ENCODE data around the gene MSL1. TPM values are rescaled to one million over a fixed set of nuclear protein-coding genes. Genes with fewer than 3 reads are reported as not detected.

MSL1 gene
- total and polyA plus RNA-seq, 2 of the 4 experiments (the other 2 are of a cell fraction), result 28.3 to 48.4 TPM

DNA sequence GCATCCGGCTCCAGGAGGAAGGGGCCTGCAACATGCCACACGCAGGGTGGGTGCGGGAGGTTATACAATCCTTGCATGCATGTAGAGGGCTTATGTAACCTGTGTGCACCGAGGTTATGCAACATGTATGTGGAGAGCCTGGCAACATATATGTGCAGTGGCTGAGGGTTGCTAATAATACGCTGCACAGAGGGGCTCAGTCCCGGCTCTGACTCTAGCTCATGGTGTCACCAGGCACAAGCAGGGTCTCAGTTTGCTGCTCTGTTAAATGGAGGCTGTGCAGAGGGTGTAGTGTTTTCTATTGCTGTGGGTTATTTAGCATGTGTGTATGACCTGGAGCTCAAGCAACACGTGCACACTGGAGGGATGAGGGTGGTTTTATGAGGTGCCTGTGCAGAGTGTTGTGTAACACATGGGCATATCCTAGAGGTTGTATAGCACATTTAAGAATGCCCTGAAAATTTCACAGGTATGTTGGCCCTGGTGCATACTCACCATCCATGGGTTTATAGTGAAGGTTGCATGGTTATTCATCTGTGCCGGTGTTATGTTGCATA is 45.8 kb upstream of the MSL1 start (continued):
- TF ChIP-seq MAZ (IDR thresholded peaks at IDR 0.05; ENCODE audit: borderline replicate concordance, low read depth, low read length) (no peak), MXI1 (IDR thresholded peaks at IDR 0.05; ENCODE audit: borderline replicate concordance, low read depth, low read length) (no peak), RAD21 (IDR thresholded peaks at IDR 0.05; ENCODE audit: low read length) (no peak)
- TF ChIP-seq, protein P1, sequence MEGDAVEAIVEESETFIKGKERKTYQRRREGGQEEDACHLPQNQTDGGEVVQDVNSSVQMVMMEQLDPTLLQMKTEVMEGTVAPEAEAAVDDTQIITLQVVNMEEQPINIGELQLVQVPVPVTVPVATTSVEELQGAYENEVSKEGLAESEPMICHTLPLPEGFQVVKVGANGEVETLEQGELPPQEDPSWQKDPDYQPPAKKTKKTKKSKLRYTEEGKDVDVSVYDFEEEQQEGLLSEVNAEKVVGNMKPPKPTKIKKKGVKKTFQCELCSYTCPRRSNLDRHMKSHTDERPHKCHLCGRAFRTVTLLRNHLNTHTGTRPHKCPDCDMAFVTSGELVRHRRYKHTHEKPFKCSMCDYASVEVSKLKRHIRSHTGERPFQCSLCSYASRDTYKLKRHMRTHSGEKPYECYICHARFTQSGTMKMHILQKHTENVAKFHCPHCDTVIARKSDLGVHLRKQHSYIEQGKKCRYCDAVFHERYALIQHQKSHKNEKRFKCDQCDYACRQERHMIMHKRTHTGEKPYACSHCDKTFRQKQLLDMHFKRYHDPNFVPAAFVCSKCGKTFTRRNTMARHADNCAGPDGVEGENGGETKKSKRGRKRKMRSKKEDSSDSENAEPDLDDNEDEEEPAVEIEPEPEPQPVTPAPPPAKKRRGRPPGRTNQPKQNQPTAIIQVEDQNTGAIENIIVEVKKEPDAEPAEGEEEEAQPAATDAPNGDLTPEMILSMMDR (conservative IDR thresholded peaks at IDR 0.05; ENCODE audit: low read depth, low read length), result no peak

DNA sequence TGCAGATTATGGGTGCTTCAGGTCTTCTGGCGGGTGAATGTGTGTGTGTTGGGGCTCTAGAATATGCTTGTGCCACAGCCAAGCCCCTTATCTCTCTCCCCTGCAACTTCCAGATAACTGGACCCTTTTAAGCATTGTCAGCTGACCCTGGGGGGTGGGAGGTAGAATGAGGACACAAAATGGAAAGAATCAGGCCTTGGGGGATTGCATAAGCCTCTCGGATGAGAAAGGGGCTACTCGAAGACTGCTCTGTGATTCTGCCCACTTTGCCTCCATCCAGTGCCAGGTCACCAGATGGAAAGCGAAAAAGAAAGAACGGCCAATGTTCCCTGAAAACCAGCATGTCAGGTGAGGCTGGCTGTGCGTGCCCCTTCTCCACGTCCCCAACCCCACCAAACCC is 45.2 kb upstream of the MSL1 start:
- peaks cover 23% of the 10 kb centered on the region for H3K36me3 ChIP-seq (ENCODE audit: control insufficient read depth, insufficient read depth, low read length)
- no peak overlapping the region for H4K91ac ChIP-seq (ENCODE audit: insufficient read depth, low read depth, low read length)
- no peak overlapping the region for H2AK5ac ChIP-seq (ENCODE audit: low read depth, low read length)
- no peak overlapping the region for H3K4me3 ChIP-seq (ENCODE audit: insufficient read depth, low read depth, low read length)
- H4K5ac ChIP-seq (ENCODE audit: low read depth, low read length), result no peak overlapping the region
- no peak overlapping the region for H3K9ac ChIP-seq (ENCODE audit: low read depth, low read length)
- in situ Hi-C loops (cut with MboI; ENCODE audit: low sequenced_read_pairs) (no loop called here), intact Hi-C loops (cut with micrococcal nuclease) (no loop called here), dilution Hi-C loops (cut with HindIII; ENCODE audit: low sequenced_read_pairs, unreplicated experiment) (no loop called here)
- no TSS peak for BruUV-seq (replicated peaks)
- H3K14ac ChIP-seq (replicated peaks; ENCODE audit: low read depth, low read length), result no peak overlapping the region
- H3K23ac ChIP-seq (ENCODE audit: low read depth, low read length), result no peak overlapping the region
- H3K9me3 ChIP-seq (ENCODE audit: control insufficient read depth, insufficient read depth, low read length), result no peaks in the 10 kb centered on the region
- 64% methylated on average over 2 of the region's 7 CpGs; no CpG with 5 or more reads in 1 of the 2 experiments for WGBS, 2 experiments (ENCODE audit: extremely low coverage in 2 of 2, insufficient read length in 1 of 2)
- peaks cover 19% of the 10 kb centered on the region for H3K4me1 ChIP-seq (ENCODE audit: control insufficient read depth, insufficient read depth, low read length)
- H2AK9ac ChIP-seq (replicated peaks; ENCODE audit: low read depth, low read length, poor library complexity), result no peak overlapping the region
- no peak overlapping the region for H2AFZ ChIP-seq (replicated peaks; ENCODE audit: low read length, poor library complexity)
- H3K79me1 ChIP-seq (ENCODE audit: low read depth in 1 of 2, low read length in 2 of 2), result peaks cover 10 to 60% of the 10 kb centered on the region in 2 experiments
- ATAC-seq (ENCODE audit: low read depth), result no peak
- H2BK15ac ChIP-seq (ENCODE audit: low read depth, low read length), result no peak overlapping the region
- H3K4me2 ChIP-seq (ENCODE audit: low read depth, low read length), result no peak overlapping the region
- peaks cover 23% of the 10 kb centered on the region for H4K20me1 ChIP-seq (ENCODE audit: insufficient read depth, low read length)
- no peak overlapping the region for H3K18ac ChIP-seq (ENCODE audit: low read depth, low read length)
- no peaks in the 10 kb centered on the region for H3K27me3 ChIP-seq (ENCODE audit: control insufficient read depth, insufficient read depth, low read length)
- H2BK5ac ChIP-seq (ENCODE audit: low read depth, low read length, poor library complexity, severe bottlenecking), result no peak overlapping the region
- H3K4ac ChIP-seq (ENCODE audit: low read depth, low read length), result no peak overlapping the region
- H3K9me1 ChIP-seq (ENCODE audit: insufficient read depth, low read length), result peaks cover 6% of the 10 kb centered on the region
- H3K56ac ChIP-seq (ENCODE audit: extremely low read depth, insufficient read depth, low read length), result no peak overlapping the region
- no peak overlapping the region for H4K8ac ChIP-seq (ENCODE audit: low read depth in 2 of 2, low read length in 2 of 2)
- DNase-seq, result no peak
- no peak overlapping the region for H2BK120ac ChIP-seq (ENCODE audit: low read depth, low read length)
- no peak overlapping the region for H3K27ac ChIP-seq (ENCODE audit: insufficient read depth, low read length)
- ChIA-PET POLR2A (ENCODE audit: unreplicated experiment) (no interaction called here), CTCF (interaction anchor here (2.2 to 3.0 kb wide), 2 partner anchors 11 to 23 kb away, joined by 11 to 24 read pairs; partner anchors contain the start of gene MED24)
- no peak overlapping the region for H2BK20ac ChIP-seq (ENCODE audit: low read depth, low read length)
- TF ChIP-seq CEBPB (IDR thresholded peaks at IDR 0.05; ENCODE audit: low read depth, low read length), result no peak
- TF ChIP-seq MAFK (IDR thresholded peaks at IDR 0.05; ENCODE audit: low read depth, low read length), result no peak
- TF ChIP-seq SMC3 (IDR thresholded peaks at IDR 0.05; ENCODE audit: low read depth, low read length), result no peak
- no peak for TF ChIP-seq MAZ (IDR thresholded peaks at IDR 0.05; ENCODE audit: borderline replicate concordance, low read depth, low read length)
- TF ChIP-seq RFX5 (IDR thresholded peaks at IDR 0.05; ENCODE audit: low read depth, low read length), result no peak
- TF ChIP-seq POLR2A (IDR thresholded peaks at IDR 0.05; ENCODE audit: low read depth, low read length), result no peak
- TF ChIP-seq, protein P2, sequence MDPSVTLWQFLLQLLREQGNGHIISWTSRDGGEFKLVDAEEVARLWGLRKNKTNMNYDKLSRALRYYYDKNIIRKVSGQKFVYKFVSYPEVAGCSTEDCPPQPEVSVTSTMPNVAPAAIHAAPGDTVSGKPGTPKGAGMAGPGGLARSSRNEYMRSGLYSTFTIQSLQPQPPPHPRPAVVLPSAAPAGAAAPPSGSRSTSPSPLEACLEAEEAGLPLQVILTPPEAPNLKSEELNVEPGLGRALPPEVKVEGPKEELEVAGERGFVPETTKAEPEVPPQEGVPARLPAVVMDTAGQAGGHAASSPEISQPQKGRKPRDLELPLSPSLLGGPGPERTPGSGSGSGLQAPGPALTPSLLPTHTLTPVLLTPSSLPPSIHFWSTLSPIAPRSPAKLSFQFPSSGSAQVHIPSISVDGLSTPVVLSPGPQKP (IDR thresholded peaks at IDR 0.05; ENCODE audit: borderline replicate concordance, low read depth, low read length), result no peak
- no peak for TF ChIP-seq RCOR1 (IDR thresholded peaks at IDR 0.05; ENCODE audit: insufficient replicate concordance, low read length)
- TF ChIP-seq MXI1 (IDR thresholded peaks at IDR 0.05; ENCODE audit: borderline replicate concordance, low read depth, low read length), result no peak
- no peak for TF ChIP-seq NFE2L2 (IDR thresholded peaks at IDR 0.05; ENCODE audit: low read depth, low read length)
- TF ChIP-seq CHD1 (IDR thresholded peaks at IDR 0.05; ENCODE audit: low read depth, low read length), result no peak
